GM12872 (cell line): ENCODE results near the gene TNFRSF19.

Experiments
- TF ChIP-seq, protein P1 (sequence below): IDR thresholded peaks from 3 replicates; pipeline ENCODE4 v1.5.1; 2011; ENCODE audit warnings: low read depth, mild to moderate bottlenecking, low read length, moderate library complexity; ENCODE audit not compliant: insufficient read depth

The TNFRSF19 gene

DNA sequence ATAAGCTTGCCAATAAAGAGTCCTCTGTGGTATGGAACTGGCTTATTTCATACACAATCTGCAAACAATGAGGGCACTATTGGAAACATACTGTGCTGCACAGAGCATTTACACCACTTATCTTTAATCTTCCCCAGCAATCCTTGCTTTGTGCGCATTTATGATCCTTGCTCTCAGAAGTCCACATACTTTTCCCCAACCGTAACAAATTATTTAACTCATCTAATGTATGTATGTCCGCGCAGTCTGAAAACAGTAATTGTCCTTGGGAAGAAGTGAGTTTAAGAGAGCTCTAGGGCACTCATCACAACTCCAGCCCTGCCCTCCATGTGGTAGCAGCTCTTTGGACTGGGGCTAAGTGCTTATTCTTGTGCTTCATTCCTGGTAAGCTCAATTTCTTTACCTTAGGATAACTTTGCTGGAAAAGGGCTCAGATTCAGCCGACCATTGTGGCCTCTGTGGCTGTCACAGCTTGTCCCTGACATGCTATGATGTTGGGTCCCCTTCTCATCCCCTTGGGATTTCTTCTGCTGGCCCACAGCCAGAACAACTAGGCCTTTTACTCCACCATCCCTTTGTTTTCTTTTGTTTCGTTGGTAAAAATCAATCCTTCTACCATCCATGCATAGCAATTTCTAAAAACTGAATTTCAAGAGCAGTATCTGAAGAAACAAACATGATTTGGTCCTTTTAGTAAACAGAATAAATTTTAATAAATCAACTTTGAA, 152.7 kb downstream of the TNFRSF19 start:
- TF ChIP-seq, protein P1, sequence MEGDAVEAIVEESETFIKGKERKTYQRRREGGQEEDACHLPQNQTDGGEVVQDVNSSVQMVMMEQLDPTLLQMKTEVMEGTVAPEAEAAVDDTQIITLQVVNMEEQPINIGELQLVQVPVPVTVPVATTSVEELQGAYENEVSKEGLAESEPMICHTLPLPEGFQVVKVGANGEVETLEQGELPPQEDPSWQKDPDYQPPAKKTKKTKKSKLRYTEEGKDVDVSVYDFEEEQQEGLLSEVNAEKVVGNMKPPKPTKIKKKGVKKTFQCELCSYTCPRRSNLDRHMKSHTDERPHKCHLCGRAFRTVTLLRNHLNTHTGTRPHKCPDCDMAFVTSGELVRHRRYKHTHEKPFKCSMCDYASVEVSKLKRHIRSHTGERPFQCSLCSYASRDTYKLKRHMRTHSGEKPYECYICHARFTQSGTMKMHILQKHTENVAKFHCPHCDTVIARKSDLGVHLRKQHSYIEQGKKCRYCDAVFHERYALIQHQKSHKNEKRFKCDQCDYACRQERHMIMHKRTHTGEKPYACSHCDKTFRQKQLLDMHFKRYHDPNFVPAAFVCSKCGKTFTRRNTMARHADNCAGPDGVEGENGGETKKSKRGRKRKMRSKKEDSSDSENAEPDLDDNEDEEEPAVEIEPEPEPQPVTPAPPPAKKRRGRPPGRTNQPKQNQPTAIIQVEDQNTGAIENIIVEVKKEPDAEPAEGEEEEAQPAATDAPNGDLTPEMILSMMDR, result no peak

DNA sequence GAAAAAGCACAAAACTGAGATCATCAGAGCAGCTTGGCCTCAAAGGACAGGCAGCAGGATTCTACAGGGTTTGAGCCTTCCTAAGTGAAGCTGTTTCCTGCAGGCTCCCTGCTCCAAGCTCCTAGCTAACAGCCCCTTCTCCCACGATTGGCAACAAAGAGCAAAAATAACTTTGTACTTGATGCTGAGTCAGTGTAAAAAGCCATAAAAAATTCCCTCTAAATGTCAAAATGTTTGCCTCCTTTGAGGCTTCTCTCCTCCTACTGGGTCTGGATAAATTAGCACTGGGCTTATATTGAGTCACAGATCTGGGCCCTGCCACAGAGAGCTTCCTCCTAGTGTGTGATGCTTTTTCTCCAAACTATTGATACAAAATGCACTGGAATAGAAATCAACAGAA, 153.3 kb downstream of the TNFRSF19 start:
- TF ChIP-seq, protein P1, result no peak

DNA sequence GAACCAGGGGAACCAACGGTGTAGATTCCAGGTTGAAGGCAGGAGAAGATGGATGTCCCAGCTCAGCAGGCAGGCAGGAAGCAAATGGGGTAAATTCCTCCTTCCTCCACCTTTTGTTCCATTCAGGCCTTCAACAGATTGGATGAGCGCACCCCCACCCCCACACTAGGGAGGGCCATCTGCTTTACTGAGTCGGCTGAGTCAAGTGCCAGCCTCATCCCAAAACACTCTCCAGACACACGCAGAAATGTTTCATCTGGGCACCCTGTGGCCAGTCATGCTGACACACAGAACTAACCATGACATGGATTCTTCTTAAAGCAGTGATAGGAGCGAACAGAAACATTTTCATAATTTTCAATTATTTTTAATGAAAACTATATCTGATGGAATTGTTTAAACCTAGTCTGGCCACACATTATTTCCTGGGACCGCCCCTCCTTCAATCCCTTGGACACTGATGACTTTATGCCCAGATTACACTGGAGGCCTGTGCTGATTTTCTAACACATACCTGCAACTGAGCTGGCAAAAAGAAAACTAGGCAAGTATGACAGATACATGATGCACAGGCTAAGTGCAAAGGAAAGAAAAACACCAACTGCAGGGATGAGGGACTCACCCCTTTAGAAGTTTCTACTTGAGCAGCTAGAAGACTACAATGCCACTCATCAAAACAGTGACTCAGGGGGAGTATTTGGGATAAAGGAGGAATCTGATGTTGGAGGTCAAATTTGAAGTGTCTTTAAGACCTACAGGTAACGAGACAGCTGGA, 154.2 kb downstream of the TNFRSF19 start:
- TF ChIP-seq, protein P1, result no peak
